Measurements from ENCODE around the gene STAT5A. TPM values are rescaled to one million over a fixed set of nuclear protein-coding genes. Genes with fewer than 3 reads are reported as not detected.

Gene STAT5A
- total and polyA plus RNA-seq, 9 of the 15 experiments (the other 6 are each of a cell fraction or from before 2014, with no cell fraction given): 79.9 to 415 (median 196) TPM

DNA sequence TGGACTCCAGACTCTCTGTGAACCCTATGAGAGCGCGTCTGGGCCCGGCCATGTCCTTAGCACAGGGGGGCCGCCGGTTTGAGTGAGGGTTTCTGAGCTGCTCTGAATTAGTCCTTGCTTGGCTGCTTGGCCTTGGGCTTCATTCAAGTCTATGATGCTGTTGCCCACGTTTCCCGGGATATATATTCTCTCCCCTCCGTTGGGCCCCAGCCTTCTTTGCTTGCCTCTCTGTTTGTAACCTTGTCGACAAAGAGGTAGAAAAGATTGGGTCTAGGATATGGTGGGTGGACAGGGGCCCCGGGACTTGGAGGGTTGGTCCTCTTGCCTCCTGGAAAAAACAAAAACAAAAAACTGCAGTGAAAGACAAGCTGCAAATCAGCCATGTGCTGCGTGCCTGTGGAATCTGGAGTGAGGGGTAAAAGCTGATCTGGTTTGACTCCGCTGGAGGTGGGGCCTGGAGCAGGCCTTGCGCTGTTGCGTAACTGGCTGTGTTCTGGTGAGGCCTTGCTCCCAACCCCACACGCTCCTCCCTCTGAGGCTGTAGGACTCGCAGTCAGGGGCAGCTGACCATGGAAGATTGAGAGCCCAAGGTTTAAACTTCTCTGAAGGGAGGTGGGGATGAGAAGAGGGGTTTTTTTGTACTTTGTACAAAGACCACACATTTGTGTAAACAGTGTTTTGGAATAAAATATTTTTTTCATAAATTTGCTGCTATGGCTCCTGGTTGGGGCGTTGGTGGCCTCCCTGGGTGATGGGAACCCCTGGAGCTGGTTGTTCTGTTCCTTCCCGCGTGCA, 23.1 kb downstream of the STAT5A start (continued):
- TF ChIP-seq SRF (CRISPR knock-in tag; IDR thresholded peaks at IDR 0.05): peak in 1 of 2 experiments; percentile 71; a peak in 1 of 4 replicates
- TF ChIP-seq LARP7 (IDR thresholded peaks at IDR 0.05): no peak
- TF ChIP-seq XRCC4 (IDR thresholded peaks at IDR 0.05; ENCODE audit: extremely low read depth, insufficient read depth, insufficient read length): no peak
- no peak for TF ChIP-seq NR1H2 (CRISPR knock-in tag; IDR thresholded peaks at IDR 0.05)
- peak; percentile 59 for TF ChIP-seq ZKSCAN8 (CRISPR knock-in tag; IDR thresholded peaks at IDR 0.05)
- TF ChIP-seq, protein P1, sequence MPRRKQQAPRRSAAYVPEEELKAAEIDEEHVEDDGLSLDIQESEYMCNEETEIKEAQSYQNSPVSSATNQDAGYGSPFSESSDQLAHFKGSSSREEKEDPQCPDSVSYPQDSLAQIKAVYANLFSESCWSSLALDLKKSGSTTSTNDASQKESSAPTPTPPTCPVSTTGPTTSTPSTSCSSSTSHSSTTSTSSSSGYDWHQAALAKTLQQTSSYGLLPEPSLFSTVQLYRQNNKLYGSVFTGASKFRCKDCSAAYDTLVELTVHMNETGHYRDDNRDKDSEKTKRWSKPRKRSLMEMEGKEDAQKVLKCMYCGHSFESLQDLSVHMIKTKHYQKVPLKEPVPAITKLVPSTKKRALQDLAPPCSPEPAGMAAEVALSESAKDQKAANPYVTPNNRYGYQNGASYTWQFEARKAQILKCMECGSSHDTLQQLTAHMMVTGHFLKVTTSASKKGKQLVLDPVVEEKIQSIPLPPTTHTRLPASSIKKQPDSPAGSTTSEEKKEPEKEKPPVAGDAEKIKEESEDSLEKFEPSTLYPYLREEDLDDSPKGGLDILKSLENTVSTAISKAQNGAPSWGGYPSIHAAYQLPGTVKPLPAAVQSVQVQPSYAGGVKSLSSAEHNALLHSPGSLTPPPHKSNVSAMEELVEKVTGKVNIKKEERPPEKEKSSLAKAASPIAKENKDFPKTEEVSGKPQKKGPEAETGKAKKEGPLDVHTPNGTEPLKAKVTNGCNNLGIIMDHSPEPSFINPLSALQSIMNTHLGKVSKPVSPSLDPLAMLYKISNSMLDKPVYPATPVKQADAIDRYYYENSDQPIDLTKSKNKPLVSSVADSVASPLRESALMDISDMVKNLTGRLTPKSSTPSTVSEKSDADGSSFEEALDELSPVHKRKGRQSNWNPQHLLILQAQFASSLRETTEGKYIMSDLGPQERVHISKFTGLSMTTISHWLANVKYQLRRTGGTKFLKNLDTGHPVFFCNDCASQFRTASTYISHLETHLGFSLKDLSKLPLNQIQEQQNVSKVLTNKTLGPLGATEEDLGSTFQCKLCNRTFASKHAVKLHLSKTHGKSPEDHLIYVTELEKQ (CRISPR knock-in tag; IDR thresholded peaks at IDR 0.05): no peak
- TF ChIP-seq, protein P2, sequence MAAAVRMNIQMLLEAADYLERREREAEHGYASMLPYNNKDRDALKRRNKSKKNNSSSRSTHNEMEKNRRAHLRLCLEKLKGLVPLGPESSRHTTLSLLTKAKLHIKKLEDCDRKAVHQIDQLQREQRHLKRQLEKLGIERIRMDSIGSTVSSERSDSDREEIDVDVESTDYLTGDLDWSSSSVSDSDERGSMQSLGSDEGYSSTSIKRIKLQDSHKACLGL (CRISPR knock-in tag; IDR thresholded peaks at IDR 0.05; ENCODE audit: borderline replicate concordance, poor library complexity, severe bottlenecking): no peak
- TF ChIP-seq, protein P3, sequence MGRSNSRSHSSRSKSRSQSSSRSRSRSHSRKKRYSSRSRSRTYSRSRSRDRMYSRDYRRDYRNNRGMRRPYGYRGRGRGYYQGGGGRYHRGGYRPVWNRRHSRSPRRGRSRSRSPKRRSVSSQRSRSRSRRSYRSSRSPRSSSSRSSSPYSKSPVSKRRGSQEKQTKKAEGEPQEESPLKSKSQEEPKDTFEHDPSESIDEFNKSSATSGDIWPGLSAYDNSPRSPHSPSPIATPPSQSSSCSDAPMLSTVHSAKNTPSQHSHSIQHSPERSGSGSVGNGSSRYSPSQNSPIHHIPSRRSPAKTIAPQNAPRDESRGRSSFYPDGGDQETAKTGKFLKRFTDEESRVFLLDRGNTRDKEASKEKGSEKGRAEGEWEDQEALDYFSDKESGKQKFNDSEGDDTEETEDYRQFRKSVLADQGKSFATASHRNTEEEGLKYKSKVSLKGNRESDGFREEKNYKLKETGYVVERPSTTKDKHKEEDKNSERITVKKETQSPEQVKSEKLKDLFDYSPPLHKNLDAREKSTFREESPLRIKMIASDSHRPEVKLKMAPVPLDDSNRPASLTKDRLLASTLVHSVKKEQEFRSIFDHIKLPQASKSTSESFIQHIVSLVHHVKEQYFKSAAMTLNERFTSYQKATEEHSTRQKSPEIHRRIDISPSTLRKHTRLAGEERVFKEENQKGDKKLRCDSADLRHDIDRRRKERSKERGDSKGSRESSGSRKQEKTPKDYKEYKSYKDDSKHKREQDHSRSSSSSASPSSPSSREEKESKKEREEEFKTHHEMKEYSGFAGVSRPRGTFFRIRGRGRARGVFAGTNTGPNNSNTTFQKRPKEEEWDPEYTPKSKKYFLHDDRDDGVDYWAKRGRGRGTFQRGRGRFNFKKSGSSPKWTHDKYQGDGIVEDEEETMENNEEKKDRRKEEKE (IDR thresholded peaks at IDR 0.05; ENCODE audit: borderline replicate concordance in 1 of 2, control insufficient read depth in 1 of 2, low read depth in 2 of 2, low read length in 1 of 2): 0 out of 4 replicates have a peak, but pooled peaks of 1 of the 2 experiments have one; percentile 19
- TF ChIP-seq NR2C2 (CRISPR knock-in tag; IDR thresholded peaks at IDR 0.05): no peak
- peak; percentile 4; the same call in 1 of the 2 replicates for TF ChIP-seq NR2C2 (tag; IDR thresholded peaks at IDR 0.05)
- no peak for TF ChIP-seq GABPB2 (CRISPR knock-in tag; conservative IDR thresholded peaks at IDR 0.05)
- TF ChIP-seq SRSF1 (IDR thresholded peaks at IDR 0.05; ENCODE audit: low read depth, low read length): no peak
- peak; percentile 53; the same call in 1 of the 2 replicates for TF ChIP-seq ZBTB7A (IDR thresholded peaks at IDR 0.05; ENCODE audit: borderline replicate concordance, control insufficient read depth, low read depth, low read length)
- TF ChIP-seq ZNF347 (CRISPR knock-in tag; IDR thresholded peaks at IDR 0.05; ENCODE audit: low read depth): peak; percentile 31; the same call in 1 of the 2 replicates
- peak; percentile 60 for TF ChIP-seq DACH1 (IDR thresholded peaks at IDR 0.05; ENCODE audit: partially characterized antibody)
- 0 out of 2 replicates have a peak, but pooled peaks have one; percentile 9 for TF ChIP-seq HEY1 (CRISPR knock-in tag; IDR thresholded peaks at IDR 0.05; ENCODE audit: borderline replicate concordance)
- 0 out of 2 replicates have a peak, but pooled peaks have one; percentile 16 for TF ChIP-seq ZNF253 (CRISPR knock-in tag; conservative IDR thresholded peaks at IDR 0.05)
- TF ChIP-seq NEUROD1 (IDR thresholded peaks at IDR 0.05; ENCODE audit: borderline replicate concordance, low read depth, low read length, partially characterized antibody): peak; percentile 64
- 0 out of 2 replicates have a peak, but pooled peaks have one; percentile 49 for TF ChIP-seq MXI1 (IDR thresholded peaks at IDR 0.05; ENCODE audit: low read depth, low read length)

Data from K562 (cell line).